ENCODE data around the gene DOCK11.
"Not testable (repeated sequence)": the region's sequence is repeated elsewhere in the genome, so short reads cannot be mapped to it uniquely, and the experiment has no call there.

Gene DOCK11

GRCh38 chrX:118726887-118727685, 231.5 kb downstream of the DOCK11 start, which contains the start of gene IL13RA1:
Gene IL13RA1, plus strand, starts transcription at chrX:118727606. Its CDS starts 33 bp downstream, at chrX:118727639.
- Mint-ChIP-seq H3K27me3 (no peaks in the 10 kb centered on the region), H3K4me3 (peak within 1 kb of the TSS; percentile 93), H3K9me3 (no peaks in the 10 kb centered on the region), H3K4me1 (peaks cover 72% of the 10 kb centered on the region), H3K36me3 (peaks cover 13% of the 10 kb centered on the region), H3K27ac (peak within 1 kb of the TSS; percentile 88)
- peak; percentile 73 for ATAC-seq

GRCh38 chrX:118727686-118728339, 232.2 kb downstream of the DOCK11 start:
- H3K4me3 Mint-ChIP-seq = peak overlapping the region; percentile 93
- H3K9me3 Mint-ChIP-seq = no peaks in the 10 kb centered on the region
- no peaks in the 10 kb centered on the region for H3K27me3 Mint-ChIP-seq
- peaks cover 13% of the 10 kb centered on the region for H3K36me3 Mint-ChIP-seq
- ATAC-seq = peak; percentile 39
- H3K4me1 Mint-ChIP-seq = peaks cover 71% of the 10 kb centered on the region
- peak overlapping the region; percentile 88 for H3K27ac Mint-ChIP-seq

DNA sequence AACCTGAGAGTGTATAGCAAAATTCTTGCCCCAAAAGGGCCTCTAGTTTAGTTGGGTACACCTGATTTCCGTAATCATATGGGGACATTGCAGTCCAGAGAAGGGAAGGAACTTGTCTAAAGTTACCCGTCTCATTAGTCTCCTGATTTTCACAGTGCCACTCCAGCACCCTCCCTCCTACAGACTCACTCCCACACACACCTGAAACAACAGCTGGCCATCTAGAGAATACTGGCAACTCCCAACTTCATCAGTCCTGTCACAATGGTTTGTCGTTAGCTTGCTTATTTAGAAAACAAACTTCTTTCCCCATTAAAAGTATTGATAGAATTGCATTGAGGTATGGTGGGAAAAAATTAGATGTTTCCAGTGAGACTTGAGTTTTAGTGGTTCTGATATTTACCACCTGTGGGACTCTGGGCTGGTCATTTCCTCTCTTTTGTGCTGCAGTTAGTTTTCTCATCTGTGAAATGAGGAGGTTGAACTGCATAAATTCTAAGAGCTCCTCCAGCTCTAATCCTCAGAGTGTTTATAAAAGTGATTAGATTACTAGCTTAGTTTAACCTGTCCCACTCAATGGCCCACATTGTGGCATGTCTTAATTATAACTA, 233.5 kb downstream of the DOCK11 start:
- peak overlapping the region; percentile 93 for H3K4me3 Mint-ChIP-seq
- H3K27me3 Mint-ChIP-seq = no peaks in the 10 kb centered on the region
- H3K36me3 Mint-ChIP-seq = peaks cover 13% of the 10 kb centered on the region
- no peak for ATAC-seq
- peaks cover 59% of the 10 kb centered on the region for H3K4me1 Mint-ChIP-seq
- peak overlapping the region; percentile 88 for H3K27ac Mint-ChIP-seq
- H3K9me3 Mint-ChIP-seq = no peaks in the 10 kb centered on the region

GRCh38 chrX:118730500-118731247, 235.1 kb downstream of the DOCK11 start:
- H3K27ac Mint-ChIP-seq = peak overlapping the region; percentile 52
- peaks cover under 1% of the 10 kb centered on the region for H3K9me3 Mint-ChIP-seq
- no peak for ATAC-seq
- H3K4me1 Mint-ChIP-seq = peaks cover 58% of the 10 kb centered on the region
- no peaks in the 10 kb centered on the region for H3K27me3 Mint-ChIP-seq
- peak overlapping the region; percentile 70 for H3K4me3 Mint-ChIP-seq
- peaks cover 15% of the 10 kb centered on the region for H3K36me3 Mint-ChIP-seq

GRCh38 chrX:118732551-118732950, 236.9 kb downstream of the DOCK11 start:
- Mint-ChIP-seq H3K36me3 (peaks cover 32% of the 10 kb centered on the region), H3K4me1 (peaks cover 65% of the 10 kb centered on the region)
- H3K9me3 Mint-ChIP-seq, H3K4me3 Mint-ChIP-seq, ATAC-seq, H3K27me3 Mint-ChIP-seq, H3K27ac Mint-ChIP-seq: not testable (repeated sequence)

DNA sequence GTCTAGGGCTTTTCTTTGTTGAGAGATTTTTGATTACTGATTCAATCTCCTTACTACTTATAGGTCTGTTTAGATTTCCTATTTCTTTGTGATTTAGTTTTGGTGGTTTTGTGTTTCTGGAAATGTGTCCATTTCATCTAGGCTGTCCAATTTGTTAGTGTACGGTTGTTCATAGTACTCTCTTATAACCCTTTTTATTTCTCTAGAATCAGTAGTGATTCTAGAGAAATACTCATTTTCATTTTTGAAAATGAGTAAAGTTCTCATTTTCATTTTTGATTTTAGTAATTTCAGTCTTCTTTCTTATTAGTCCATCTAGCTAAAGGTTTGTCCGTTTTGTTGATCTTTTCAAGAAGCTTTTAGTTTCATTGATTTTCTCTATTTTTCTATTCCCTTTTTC, 239.3 kb downstream of the DOCK11 start:
- H3K27me3 Mint-ChIP-seq = no peaks in the 10 kb centered on the region
- peak overlapping the region; percentile 98 for H3K27ac Mint-ChIP-seq
- peaks cover 33% of the 10 kb centered on the region for H3K36me3 Mint-ChIP-seq
- peak overlapping the region; percentile 43 for H3K4me3 Mint-ChIP-seq
- H3K4me1 Mint-ChIP-seq = peaks cover 52% of the 10 kb centered on the region
- H3K9me3 Mint-ChIP-seq = peaks cover 4% of the 10 kb centered on the region
- ATAC-seq = no peak
